Lower leg skin (tissue), 4 donors: Measurements from ENCODE around the gene CBFA2T3. TPM values are rescaled to one million over a fixed set of nuclear protein-coding genes. Genes with fewer than 3 reads are reported as not detected.

Experiments
- DNase-seq, 2 donors: peaks; one replicate each; pipeline ENCODE4 v3.0.0-alpha.2; 2019; ENCODE audit warnings: low spot score in 2 of 2
- H3K4me3 ChIP-seq: fragments of 200-600 bp; sonication (generic); 2 replicates; pipeline ENCODE4 v1.5.1; 2017; ENCODE audit warnings: mild to moderate bottlenecking, low read depth; ENCODE audit not compliant: poor library complexity, severe bottlenecking
- CTCF ChIP-seq, 3 donors: fragments of 450-650 bp; IDR thresholded peaks; one replicate each; pipeline ENCODE4 v1.5.1; 2016; ENCODE audit warnings: antibody characterized with exemption in 3 of 3, mild to moderate bottlenecking in 3 of 3, moderate library complexity in 2 of 3
- POLR2A ChIP-seq, 2 donors: fragments of 450-650 bp; IDR thresholded peaks; one replicate each; pipeline ENCODE4 v1.6.1; 2016 to 2017; ENCODE audit warnings: antibody characterized with exemption in 2 of 2, mild to moderate bottlenecking in 1 of 2, moderate library complexity in 1 of 2
- WGBS, 2 donors: methylation state at CpG; one replicate each; pipeline ENCODE4 v1.1.5; 2018; 5-methylcytosine and 5-hydroxymethylcytosine counted together
- intact Hi-C: fragments of 100-400 bp; cut with DNase I; formaldehyde crosslinking; loops from one replicate; pipeline ENCODE4 v1.15.0; 2023; ENCODE audit warnings: low total_unique reads
- total RNA-seq, 4 donors: library from RNA; depleted of rRNA; stranded (reverse); fragments of >200 nt; gene quantifications; one replicate each; pipeline ENCODE4 v1.1.0, GENCODE V29; 2016

CBFA2T3 gene
- total RNA-seq, 4 donors from 2014 or later = 0.93 to 4.4 (median 2.9) TPM

GRCh38 chr16:88970539-88971065, 6.4 kb downstream of the CBFA2T3 start:
- DNase-seq = no peak
- intact Hi-C loops = no loop called here
- H3K4me3 ChIP-seq = no peak overlapping the region
- WGBS, 2 donors = 72 to 77% methylated on average over 28 to 29 of the region's 31 CpGs
- no peak for TF ChIP-seq CTCF (IDR thresholded peaks at IDR 0.05)
- no peak for TF ChIP-seq POLR2A (IDR thresholded peaks at IDR 0.05)

- intact Hi-C loops = no loop called here
- 63 to 79% methylated on average over 14 to 20 of the region's 20 CpGs for WGBS, 2 donors
- DNase-seq = no peak
- no peak overlapping the region for H3K4me3 ChIP-seq
- TF ChIP-seq POLR2A (IDR thresholded peaks at IDR 0.05) (no peak), CTCF (IDR thresholded peaks at IDR 0.05) (no peak)
These were observed 7.0 kb downstream of the CBFA2T3 start for GRCh38 chr16:88970050-88970449.

GRCh38 chr16:88969361-88969831, 7.6 kb downstream of the CBFA2T3 start:
- no peak for DNase-seq
- 40 to 47% methylated on average over 13 to 18 of the region's 22 CpGs for WGBS, 2 donors
- no peak overlapping the region for H3K4me3 ChIP-seq
- TF ChIP-seq CTCF (IDR thresholded peaks at IDR 0.05) = no peak
- TF ChIP-seq POLR2A (IDR thresholded peaks at IDR 0.05) = no peak
- intact Hi-C loops = no loop called here

GRCh38 chr16:88968589-88969280, 8.3 kb downstream of the CBFA2T3 start:
- WGBS, 2 donors = 74 to 77% methylated on average over 11 to 16 of the region's 31 CpGs
- intact Hi-C loops = no loop called here
- no peak for TF ChIP-seq CTCF (IDR thresholded peaks at IDR 0.05)
- TF ChIP-seq POLR2A (IDR thresholded peaks at IDR 0.05) = no peak
- H3K4me3 ChIP-seq = no peak overlapping the region
- no peak for DNase-seq

- intact Hi-C loops = no loop called here
- TF ChIP-seq CTCF (IDR thresholded peaks at IDR 0.05) (no peak), POLR2A (IDR thresholded peaks at IDR 0.05) (no peak)
- no peak for DNase-seq
- 40 to 48% methylated on average over 22 to 28 of the region's 29 CpGs for WGBS, 2 donors
- no peak overlapping the region for H3K4me3 ChIP-seq
These were observed 9.0 kb downstream of the CBFA2T3 start for GRCh38 chr16:88967830-88968588.
